Measurements from ENCODE around the gene SENP3.

Gene SENP3

GRCh38 chr17:7579834-7580603 is 18.3 kb downstream of the SENP3 start:
- H3K9me2 ChIP-seq (replicated peaks; ENCODE audit: insufficient read depth, low read length): no peaks in the 10 kb centered on the region
- peak; percentile 18 for DNase-seq
- H2AFZ ChIP-seq (ENCODE audit: low read length): no peak overlapping the region
- TF ChIP-seq EZH2 (optimal IDR thresholded peaks at IDR 0.05; ENCODE audit: low read depth, low read length) (no peak), CTCF (IDR thresholded peaks at IDR 0.05; ENCODE audit: low read length) (no peak)
- H3K9me3 ChIP-seq (replicated peaks; ENCODE audit: insufficient read depth, low read length): no peaks in the 10 kb centered on the region
- H4K20me1 ChIP-seq (ENCODE audit: insufficient read depth, low read length): peaks cover 37% of the 10 kb centered on the region
- H3K4me1 ChIP-seq (ENCODE audit: low read length): peaks cover 63% of the 10 kb centered on the region
- H3K4me3 ChIP-seq (ENCODE audit: low read length): no peak overlapping the region
- H3K36me3 ChIP-seq (replicated peaks; ENCODE audit: insufficient read depth, low read length): peaks cover 24% of the 10 kb centered on the region
- peak overlapping the region; percentile 85 for H3K27ac ChIP-seq (ENCODE audit: low read length)
- peaks cover 69% of the 10 kb centered on the region for H3K79me2 ChIP-seq (ENCODE audit: low read length)
- H3K9ac ChIP-seq (ENCODE audit: low read length): peak overlapping the region; percentile 53
- H3F3A ChIP-seq (ENCODE audit: insufficient read depth, low read length): peaks cover 64% of the 10 kb centered on the region
- H3K27me3 ChIP-seq (replicated peaks; ENCODE audit: insufficient read depth, low read length): no peaks in the 10 kb centered on the region
- peak overlapping the region; percentile 52 for H3K4me2 ChIP-seq (ENCODE audit: low read depth, low read length)

- DNase-seq: no peak
- TF ChIP-seq CTCF (IDR thresholded peaks at IDR 0.05; ENCODE audit: low read length): no peak
- TF ChIP-seq EZH2phosphoT487 (IDR thresholded peaks at IDR 0.05; ENCODE audit: low read length): no peak
- TF ChIP-seq EZH2 (optimal IDR thresholded peaks at IDR 0.05; ENCODE audit: low read depth, low read length): no peak
- no peak overlapping the region for H3K4me2 ChIP-seq (ENCODE audit: low read depth, low read length)
- H3K4me3 ChIP-seq (ENCODE audit: low read length): no peak overlapping the region
- H4K20me1 ChIP-seq (ENCODE audit: insufficient read depth, low read length): peaks cover 28% of the 10 kb centered on the region
- no peak overlapping the region for H2AFZ ChIP-seq (ENCODE audit: low read length)
- H3K79me2 ChIP-seq (ENCODE audit: low read length): peaks cover 69% of the 10 kb centered on the region
- no peak overlapping the region for H3K27ac ChIP-seq (ENCODE audit: low read length)
- peaks cover 56% of the 10 kb centered on the region for H3F3A ChIP-seq (ENCODE audit: insufficient read depth, low read length)
- H3K9me3 ChIP-seq (replicated peaks; ENCODE audit: insufficient read depth, low read length): no peaks in the 10 kb centered on the region
- no peaks in the 10 kb centered on the region for H3K9me2 ChIP-seq (replicated peaks; ENCODE audit: insufficient read depth, low read length)
- H3K4me1 ChIP-seq (ENCODE audit: low read length): peaks cover 54% of the 10 kb centered on the region
- H3K27me3 ChIP-seq (replicated peaks; ENCODE audit: insufficient read depth, low read length): no peaks in the 10 kb centered on the region
- H3K36me3 ChIP-seq (replicated peaks; ENCODE audit: insufficient read depth, low read length): peaks cover 18% of the 10 kb centered on the region; the same call in 1 of the 2 replicates
- no peak overlapping the region for H3K9ac ChIP-seq (ENCODE audit: low read length)
Measured at GRCh38 chr17:7580604-7581575, 19.2 kb downstream of the SENP3 start.

GRCh38 chr17:7582396-7583252 is 20.9 kb downstream of the SENP3 start:
- no peak for DNase-seq
- H3K4me1 ChIP-seq (ENCODE audit: low read length): peaks cover 38% of the 10 kb centered on the region
- H3K27me3 ChIP-seq (replicated peaks; ENCODE audit: insufficient read depth, low read length): no peaks in the 10 kb centered on the region
- H3K9ac ChIP-seq (ENCODE audit: low read length): peak overlapping the region; percentile 86; the same call in 1 of the 2 replicates
- H3K9me3 ChIP-seq (replicated peaks; ENCODE audit: insufficient read depth, low read length): no peaks in the 10 kb centered on the region
- H2AFZ ChIP-seq (ENCODE audit: low read length): peak overlapping the region; percentile 91; the same call in 1 of the 2 replicates
- TF ChIP-seq CTCF (IDR thresholded peaks at IDR 0.05; ENCODE audit: low read length) (no peak), EZH2 (optimal IDR thresholded peaks at IDR 0.05; ENCODE audit: low read depth, low read length) (no peak), EZH2phosphoT487 (IDR thresholded peaks at IDR 0.05; ENCODE audit: low read length) (no peak)
- H3K4me3 ChIP-seq (ENCODE audit: low read length): peak overlapping the region; percentile 80
- H3K36me3 ChIP-seq (replicated peaks; ENCODE audit: insufficient read depth, low read length): peaks cover 4% of the 10 kb centered on the region; the same call in 1 of the 2 replicates
- H4K20me1 ChIP-seq (ENCODE audit: insufficient read depth, low read length): peaks cover 12% of the 10 kb centered on the region
- peak overlapping the region; percentile 80; the same call in 1 of the 2 replicates for H3K27ac ChIP-seq (ENCODE audit: low read length)
- H3K9me2 ChIP-seq (replicated peaks; ENCODE audit: insufficient read depth, low read length): no peaks in the 10 kb centered on the region
- H3K4me2 ChIP-seq (ENCODE audit: low read depth, low read length): peak overlapping the region; percentile 90
- peaks cover 38% of the 10 kb centered on the region for H3F3A ChIP-seq (ENCODE audit: insufficient read depth, low read length)
- H3K79me2 ChIP-seq (ENCODE audit: low read length): peaks cover 59% of the 10 kb centered on the region
